Fibroblast of lung (primary cell): ENCODE data around the gene MAPKAP1. TPM values are rescaled to one million over a fixed set of nuclear protein-coding genes. Genes with fewer than 3 reads are reported as not detected.

ENCODE experiments used
- DNase-seq, 2 donors: peaks; one replicate each; pipeline versions ENCODE4 v3.0.0 to v3.0.0-alpha.2; 2010; ENCODE audit warnings: low read depth in 2 of 2
- H2AFZ ChIP-seq: 2 replicates; pipeline ENCODE4 v1.5.1; 2012; ENCODE audit warnings: low read length, control low read depth, inconsistent platforms
- H3K27ac ChIP-seq: 2 replicates; pipeline ENCODE4 v1.5.1; 2011; ENCODE audit warnings: low read length, control low read depth; ENCODE audit not compliant: insufficient read depth
- H3K27me3 ChIP-seq: 2 replicates; pipeline ENCODE4 v1.5.1; 2011; ENCODE audit warnings: mild to moderate bottlenecking, low read length; ENCODE audit not compliant: control insufficient read depth, insufficient read depth
- H3K36me3 ChIP-seq: 2 replicates; pipeline ENCODE4 v1.5.1; 2011; ENCODE audit warnings: low read length; ENCODE audit not compliant: control insufficient read depth, insufficient read depth
- H3K4me1 ChIP-seq: 2 replicates; pipeline ENCODE4 v1.5.1; 2011; ENCODE audit warnings: low read length; ENCODE audit not compliant: control insufficient read depth, insufficient read depth; ENCODE audit errors: extremely low read depth
- H3K4me2 ChIP-seq: 2 replicates; pipeline ENCODE4 v1.5.1; 2011; ENCODE audit warnings: low read length, control low read depth; ENCODE audit not compliant: insufficient read depth; ENCODE audit errors: extremely low read depth
- H3K4me3 ChIP-seq, 4 experiments: fragments of 200-600 bp in 1 of 4; sonication (generic) in 1 of 4; replicated peaks in 1 of 4; 2 replicates each; pipeline ENCODE4 v1.5.1; 2011 to 2016; ENCODE audit warnings: low read length in 4 of 4, low read depth in 3 of 4, mild to moderate bottlenecking in 3 of 4, control low read depth in 2 of 4, inconsistent platforms in 1 of 4, mixed read lengths in 1 of 4; ENCODE audit not compliant: insufficient read depth in 1 of 4; ENCODE audit errors: control extremely low read depth in 1 of 4
- H3K79me2 ChIP-seq: 2 replicates; pipeline ENCODE4 v1.5.1; 2012; ENCODE audit warnings: mild to moderate bottlenecking, low read length, inconsistent platforms; ENCODE audit not compliant: control insufficient read depth, insufficient read depth
- H3K9ac ChIP-seq: 2 replicates; pipeline ENCODE4 v1.5.1; 2011; ENCODE audit warnings: mild to moderate bottlenecking, low read length, control low read depth; ENCODE audit not compliant: insufficient read depth
- H3K9me3 ChIP-seq: 2 replicates; pipeline ENCODE4 v1.5.1; 2012; ENCODE audit warnings: low read depth, low read length; ENCODE audit not compliant: control insufficient read depth, insufficient read depth
- H4K20me1 ChIP-seq: 2 replicates; pipeline ENCODE4 v1.5.1; 2011; ENCODE audit warnings: low read length; ENCODE audit not compliant: control insufficient read depth, insufficient read depth; ENCODE audit errors: extremely low read depth
- EZH2 ChIP-seq: IDR thresholded peaks from 2 replicates; pipeline ENCODE4 v1.5.1; 2012; ENCODE audit warnings: low read length, control low read depth, mild to moderate bottlenecking; ENCODE audit errors: missing control alignments
- polyA plus RNA-seq, 2 donors: library from polyadenylated mRNA; depleted of rRNA in 1 of 2; stranded (reverse) in 1 of 2; unstranded in 1 of 2; fragments of >200 nt; gene quantifications; 2 replicates each; pipeline ENCODE4 v1.2.1, GENCODE V29; 2011 to 2012; ENCODE audit warnings: missing spikeins in 1 of 2
- total RNA-seq: library from RNA; depleted of rRNA; stranded (reverse); fragments of >200 nt; gene quantifications from 2 replicates; pipeline ENCODE4 v1.2.1, GENCODE V29; 2014
- TF ChIP-seq, protein P1 (sequence below), 2 donors: IDR thresholded peaks in 1 of 2; conservative IDR thresholded peaks in 1 of 2; 1 replicate in 1 of 2; 2 replicates in 1 of 2; pipeline ENCODE4 v1.5.1; 2011 to 2012; ENCODE audit warnings: low read length in 2 of 2, control low read depth in 1 of 2, inconsistent platforms in 1 of 2, low read depth in 1 of 2, mild to moderate bottlenecking in 1 of 2

The MAPKAP1 gene
- total and polyA plus RNA-seq, 2 donors (not counting 1 experiment from before 2014, with no cell fraction given), result 63.7 to 127 TPM

DNA sequence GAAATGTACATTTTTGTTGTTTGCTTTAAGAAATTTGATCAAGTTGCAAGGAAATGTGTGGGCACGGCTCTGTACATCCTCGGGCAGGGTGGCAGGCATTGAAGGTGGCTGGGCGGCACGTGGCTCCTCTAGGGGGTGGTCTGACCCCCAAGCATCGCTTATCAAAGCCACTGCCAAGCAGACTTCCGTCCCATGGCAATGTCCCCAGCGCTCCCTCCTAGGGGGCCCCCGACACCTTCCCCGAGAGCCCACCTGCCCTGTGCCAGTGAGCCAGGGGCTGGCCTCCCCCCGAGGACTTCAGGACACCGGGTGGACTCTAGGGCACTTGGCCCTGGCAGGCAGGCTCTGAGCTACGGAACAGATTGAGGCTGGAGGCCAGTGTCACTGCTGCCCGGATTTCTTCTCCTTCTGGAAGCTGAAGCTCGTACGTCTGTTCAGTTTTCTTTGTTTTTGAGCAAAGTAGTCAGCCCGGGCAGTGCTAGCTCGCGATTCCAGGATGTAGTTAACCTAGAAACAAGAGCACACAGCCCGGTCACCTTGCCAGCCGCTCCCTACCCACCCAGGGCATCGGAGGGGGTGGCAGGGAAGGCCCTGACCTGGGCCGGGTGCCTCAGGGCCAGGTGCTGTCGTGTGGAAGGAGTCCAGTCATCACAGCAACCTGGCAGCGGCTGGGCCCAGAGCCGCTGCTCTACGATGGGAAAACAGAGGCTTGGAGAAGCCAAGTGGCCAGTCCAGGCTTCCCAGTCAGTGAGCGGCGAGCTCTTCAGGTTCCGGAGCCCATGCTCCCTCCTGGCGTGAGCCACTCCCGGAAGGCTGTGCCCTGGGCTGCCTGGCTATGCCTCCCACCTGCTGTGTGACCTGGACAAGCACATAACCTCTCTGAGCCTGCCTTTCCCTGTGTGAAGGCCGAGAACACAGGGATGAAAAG, 268.2 kb downstream of the MAPKAP1 start:
- Histone ChIP-seq H3K79me2 (no peaks in the 10 kb centered on the region), H3K9ac (no peak overlapping the region), H3K27ac (no peak overlapping the region), H3K4me1 (no peaks in the 10 kb centered on the region), H4K20me1 (no peaks in the 10 kb centered on the region), H2AFZ (no peak overlapping the region), H3K36me3 (peaks cover 3% of the 10 kb centered on the region), H3K27me3 (no peaks in the 10 kb centered on the region), H3K9me3 (no peaks in the 10 kb centered on the region), H3K4me2 (no peak overlapping the region), H3K4me3 (no peak overlapping the region)
- TF ChIP-seq, protein P1, sequence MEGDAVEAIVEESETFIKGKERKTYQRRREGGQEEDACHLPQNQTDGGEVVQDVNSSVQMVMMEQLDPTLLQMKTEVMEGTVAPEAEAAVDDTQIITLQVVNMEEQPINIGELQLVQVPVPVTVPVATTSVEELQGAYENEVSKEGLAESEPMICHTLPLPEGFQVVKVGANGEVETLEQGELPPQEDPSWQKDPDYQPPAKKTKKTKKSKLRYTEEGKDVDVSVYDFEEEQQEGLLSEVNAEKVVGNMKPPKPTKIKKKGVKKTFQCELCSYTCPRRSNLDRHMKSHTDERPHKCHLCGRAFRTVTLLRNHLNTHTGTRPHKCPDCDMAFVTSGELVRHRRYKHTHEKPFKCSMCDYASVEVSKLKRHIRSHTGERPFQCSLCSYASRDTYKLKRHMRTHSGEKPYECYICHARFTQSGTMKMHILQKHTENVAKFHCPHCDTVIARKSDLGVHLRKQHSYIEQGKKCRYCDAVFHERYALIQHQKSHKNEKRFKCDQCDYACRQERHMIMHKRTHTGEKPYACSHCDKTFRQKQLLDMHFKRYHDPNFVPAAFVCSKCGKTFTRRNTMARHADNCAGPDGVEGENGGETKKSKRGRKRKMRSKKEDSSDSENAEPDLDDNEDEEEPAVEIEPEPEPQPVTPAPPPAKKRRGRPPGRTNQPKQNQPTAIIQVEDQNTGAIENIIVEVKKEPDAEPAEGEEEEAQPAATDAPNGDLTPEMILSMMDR (conservative IDR thresholded peaks at IDR 0.05 in 1 of 2, IDR thresholded peaks at IDR 0.05 in 1 of 2; ENCODE audit: low read depth in 1 of 2, low read length in 2 of 2), result no peak
- TF ChIP-seq EZH2, result no peak
- DNase-seq, result no peak

DNA sequence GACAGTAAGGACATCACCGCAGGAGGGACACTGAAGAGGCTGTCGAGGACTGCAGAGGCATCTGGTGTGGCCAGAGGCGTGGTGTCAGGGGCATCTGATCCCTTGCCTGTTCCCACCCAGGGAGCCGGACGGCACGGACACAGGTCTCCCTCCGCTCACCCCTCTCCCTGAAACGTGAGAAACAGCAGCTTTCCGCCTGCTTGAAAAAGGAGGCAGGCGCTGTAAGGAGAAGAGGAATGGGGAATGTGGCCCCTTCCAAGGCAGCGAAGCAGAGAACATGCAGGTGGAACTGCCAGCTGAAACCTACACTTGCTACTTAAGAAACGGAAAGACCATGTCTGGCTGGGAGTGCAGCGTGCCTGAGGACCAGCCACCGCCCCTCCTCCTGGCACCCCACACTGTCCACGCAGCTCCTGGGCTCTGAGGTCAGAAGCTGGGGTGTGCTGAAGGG, 269.2 kb downstream of the MAPKAP1 start:
- H3K4me1 ChIP-seq, result no peaks in the 10 kb centered on the region
- TF ChIP-seq EZH2, result no peak
- TF ChIP-seq, protein P1 (conservative IDR thresholded peaks at IDR 0.05 in 1 of 2, IDR thresholded peaks at IDR 0.05 in 1 of 2; ENCODE audit: low read depth in 1 of 2, low read length in 2 of 2), result no peak
- H3K9ac ChIP-seq, result no peak overlapping the region
- no peaks in the 10 kb centered on the region for H3K9me3 ChIP-seq
- no peaks in the 10 kb centered on the region for H3K79me2 ChIP-seq
- H3K27me3 ChIP-seq, result no peaks in the 10 kb centered on the region
- peaks cover 3% of the 10 kb centered on the region for H3K36me3 ChIP-seq
- no peak overlapping the region for H3K4me2 ChIP-seq
- no peaks in the 10 kb centered on the region for H4K20me1 ChIP-seq
- no peak overlapping the region for H3K4me3 ChIP-seq
- no peak overlapping the region for H3K27ac ChIP-seq
- no peak overlapping the region for H2AFZ ChIP-seq
- DNase-seq, result no peak

DNA sequence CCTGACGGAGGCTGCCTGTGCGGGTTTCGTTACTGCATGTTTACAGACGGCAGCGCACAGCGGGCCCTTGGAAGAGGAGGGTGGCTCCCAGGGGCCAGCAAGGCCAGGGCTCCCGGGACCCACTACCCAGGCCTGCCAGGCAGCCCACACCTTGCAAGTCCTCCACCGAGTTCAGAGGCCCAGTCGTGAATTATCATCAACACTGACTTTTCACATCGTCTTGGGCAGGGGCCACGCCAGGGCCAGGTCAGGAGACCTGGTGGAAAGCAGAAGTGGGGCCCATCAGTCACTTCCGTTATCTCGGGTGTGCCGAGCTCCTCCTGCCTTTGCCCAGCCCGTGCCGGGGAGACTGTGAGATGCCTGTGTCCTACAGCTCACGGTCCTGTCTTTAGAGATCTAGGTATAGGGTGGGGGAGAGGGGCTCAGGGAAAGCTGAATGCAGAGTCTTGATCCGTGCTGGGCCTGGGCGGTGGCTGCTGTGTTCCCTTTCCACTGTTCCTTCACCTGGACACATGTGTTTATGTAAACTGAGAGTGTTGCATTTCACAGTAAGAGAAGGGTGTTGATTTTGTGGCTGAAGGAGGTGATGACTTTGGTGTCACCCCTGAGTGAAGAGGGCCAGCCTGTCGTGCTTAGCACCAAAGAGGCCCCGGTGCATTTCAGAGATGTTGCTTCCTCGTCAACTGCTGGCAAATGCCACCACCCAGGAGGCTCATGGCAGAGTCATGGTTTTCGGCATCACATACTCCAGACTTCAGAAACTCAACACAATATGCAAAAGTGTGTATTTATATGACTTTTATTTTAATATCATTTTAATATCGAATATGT, 270.2 kb downstream of the MAPKAP1 start:
- Histone ChIP-seq H3K79me2 (no peaks in the 10 kb centered on the region), H3K9me3 (no peaks in the 10 kb centered on the region), H2AFZ (no peak overlapping the region), H3K4me2 (no peak overlapping the region), H3K27ac (no peak overlapping the region), H3K27me3 (no peaks in the 10 kb centered on the region), H3K36me3 (peaks cover 3% of the 10 kb centered on the region), H4K20me1 (no peaks in the 10 kb centered on the region), H3K9ac (no peak overlapping the region), H3K4me3 (no peak overlapping the region), H3K4me1 (no peaks in the 10 kb centered on the region)
- TF ChIP-seq EZH2, result no peak
- TF ChIP-seq, protein P1 (conservative IDR thresholded peaks at IDR 0.05 in 1 of 2, IDR thresholded peaks at IDR 0.05 in 1 of 2; ENCODE audit: low read depth in 1 of 2, low read length in 2 of 2), result no peak
- no peak for DNase-seq
